ENCODE results near the gene METTL1.
A peak's percentile ranks its signal among the peaks of the same experiment; 100 is the strongest.

The METTL1 gene

GRCh38 chr12:57815177-57816000 lies 43.5 kb upstream of the METTL1 start:
- H3K23ac ChIP-seq (ENCODE audit: low read depth, low read length, poor library complexity), result no peak overlapping the region
- H3K27me3 ChIP-seq (ENCODE audit: control insufficient read depth in 3 of 3, insufficient read depth in 3 of 3, low read depth in 1 of 3, low read length in 3 of 3), result peaks cover 0 to 2% (median 0%) of the 10 kb centered on the region in 3 experiments
- H2AK5ac ChIP-seq (ENCODE audit: low read depth, low read length), result peak overlapping the region; percentile 1
- no peaks in the 10 kb centered on the region for H3K79me1 ChIP-seq (ENCODE audit: low read depth, low read length)
- H3K4me1 ChIP-seq (ENCODE audit: control insufficient read depth in 2 of 2, insufficient read depth in 1 of 2, low read depth in 1 of 2, low read length in 2 of 2), result no peaks in the 10 kb centered on the region
- peak overlapping the region; percentile 27 for H3K18ac ChIP-seq (ENCODE audit: low read length)
- no peak overlapping the region for H2BK120ac ChIP-seq (ENCODE audit: low read depth, low read length)
- H3K4me3 ChIP-seq (ENCODE audit: low read length in 2 of 2), result no peak overlapping the region
- H3K36me3 ChIP-seq (replicated peaks in 1 of 2; ENCODE audit: control insufficient read depth in 2 of 2, insufficient read depth in 2 of 2, low read length in 2 of 2), result peaks cover 8 to 36% of the 10 kb centered on the region in 2 donors
- no peak overlapping the region for H2BK5ac ChIP-seq (ENCODE audit: low read length)
- peak overlapping the region; percentile 2 for H3K9ac ChIP-seq (ENCODE audit: low read depth, low read length, poor library complexity)
- H3K27ac ChIP-seq (replicated peaks; ENCODE audit: low read length), result no peak overlapping the region
- H4K91ac ChIP-seq (ENCODE audit: low read depth, low read length, poor library complexity), result no peak overlapping the region
- no peak overlapping the region for H2BK15ac ChIP-seq (ENCODE audit: low read length)
- DNase-seq (ENCODE audit: low spot score), result no peak
- H3K4me2 ChIP-seq (ENCODE audit: insufficient read depth, low read length, poor library complexity, severe bottlenecking), result no peak overlapping the region
- no peak overlapping the region for H2AFZ ChIP-seq (ENCODE audit: low read length)
- H3K4ac ChIP-seq (ENCODE audit: low read length), result no peak overlapping the region
- peak overlapping the region; percentile 25 for H3K14ac ChIP-seq (ENCODE audit: low read length)
- H3K9me3 ChIP-seq (replicated peaks in 1 of 2; ENCODE audit: control insufficient read depth in 2 of 2, insufficient read depth in 1 of 2, low read depth in 1 of 2, low read length in 2 of 2), result no peaks in the 10 kb centered on the region
- H4K8ac ChIP-seq (ENCODE audit: low read depth, low read length), result no peak overlapping the region
- WGBS, 2 donors (ENCODE audit: extremely low coverage in 2 of 2, insufficient read length in 2 of 2, insufficient replicate concordance in 1 of 2), result no CpG with 5 or more reads among the region's 13 CpGs
- H2BK12ac ChIP-seq (ENCODE audit: low read length), result no peak overlapping the region

GRCh38 chr12:57813971-57814772 lies 42.3 kb upstream of the METTL1 start:
- H3K4me1 ChIP-seq (ENCODE audit: control insufficient read depth in 2 of 2, insufficient read depth in 1 of 2, low read depth in 1 of 2, low read length in 2 of 2), result no peaks in the 10 kb centered on the region
- no CpG with 5 or more reads among the region's 17 CpGs for WGBS, 2 donors (ENCODE audit: extremely low coverage in 2 of 2, insufficient read length in 2 of 2, insufficient replicate concordance in 1 of 2)
- no peak overlapping the region for H3K14ac ChIP-seq (ENCODE audit: low read length)
- H3K4me2 ChIP-seq (ENCODE audit: insufficient read depth, low read length, poor library complexity, severe bottlenecking), result no peak overlapping the region
- H4K91ac ChIP-seq (ENCODE audit: low read depth, low read length, poor library complexity), result no peak overlapping the region
- H3K9me3 ChIP-seq (replicated peaks in 1 of 2; ENCODE audit: control insufficient read depth in 2 of 2, insufficient read depth in 1 of 2, low read depth in 1 of 2, low read length in 2 of 2), result no peaks in the 10 kb centered on the region
- peak overlapping the region; percentile 31 for H2BK5ac ChIP-seq (ENCODE audit: low read length)
- H3K23ac ChIP-seq (ENCODE audit: low read depth, low read length, poor library complexity), result peak overlapping the region; percentile 55
- peaks cover 6 to 36% of the 10 kb centered on the region in 2 donors for H3K36me3 ChIP-seq (replicated peaks in 1 of 2; ENCODE audit: control insufficient read depth in 2 of 2, insufficient read depth in 2 of 2, low read length in 2 of 2)
- no peak for DNase-seq (ENCODE audit: low spot score)
- H3K27me3 ChIP-seq (ENCODE audit: control insufficient read depth in 3 of 3, insufficient read depth in 3 of 3, low read depth in 1 of 3, low read length in 3 of 3), result peaks cover 0 to 2% (median 0%) of the 10 kb centered on the region in 3 experiments
- H2BK12ac ChIP-seq (ENCODE audit: low read length), result no peak overlapping the region
- no peak overlapping the region for H2BK120ac ChIP-seq (ENCODE audit: low read depth, low read length)
- no peak overlapping the region for H3K4ac ChIP-seq (ENCODE audit: low read length)
- H2BK15ac ChIP-seq (ENCODE audit: low read length), result no peak overlapping the region
- no peak overlapping the region for H2AK5ac ChIP-seq (ENCODE audit: low read depth, low read length)
- H2AFZ ChIP-seq (ENCODE audit: low read length), result no peak overlapping the region
- H3K79me1 ChIP-seq (ENCODE audit: low read depth, low read length), result no peaks in the 10 kb centered on the region
- no peak overlapping the region for H3K9ac ChIP-seq (ENCODE audit: low read depth, low read length, poor library complexity)
- no peak overlapping the region for H3K27ac ChIP-seq (replicated peaks; ENCODE audit: low read length)
- H3K4me3 ChIP-seq (ENCODE audit: low read length in 2 of 2), result no peak overlapping the region
- H4K8ac ChIP-seq (ENCODE audit: low read depth, low read length), result peak overlapping the region; percentile 55
- H3K18ac ChIP-seq (ENCODE audit: low read length), result peak overlapping the region; percentile 3

GRCh38 chr12:57813111-57813970 lies 41.4 kb upstream of the METTL1 start:
- Histone ChIP-seq H3K27me3 (ENCODE audit: control insufficient read depth in 3 of 3, insufficient read depth in 3 of 3, low read depth in 1 of 3, low read length in 3 of 3) (peaks cover 0 to 2% (median 0%) of the 10 kb centered on the region in 3 experiments), H3K36me3 (replicated peaks in 1 of 2; ENCODE audit: control insufficient read depth in 2 of 2, insufficient read depth in 2 of 2, low read length in 2 of 2) (peaks cover 4 to 35% of the 10 kb centered on the region in 2 donors), H3K4me1 (ENCODE audit: control insufficient read depth in 2 of 2, insufficient read depth in 1 of 2, low read depth in 1 of 2, low read length in 2 of 2) (no peaks in the 10 kb centered on the region), H2AFZ (ENCODE audit: low read length) (no peak overlapping the region), H3K4ac (ENCODE audit: low read length) (no peak overlapping the region), H3K4me3 (ENCODE audit: low read length in 2 of 2) (peak overlapping the region in 1 of 2 donors; percentile 25), H3K14ac (ENCODE audit: low read length) (no peak overlapping the region), H3K79me1 (ENCODE audit: low read depth, low read length) (no peaks in the 10 kb centered on the region), H3K27ac (replicated peaks; ENCODE audit: low read length) (no peak overlapping the region), H3K4me2 (ENCODE audit: insufficient read depth, low read length, poor library complexity, severe bottlenecking) (no peak overlapping the region), H2BK12ac (ENCODE audit: low read length) (no peak overlapping the region), H3K9me3 (replicated peaks in 1 of 2; ENCODE audit: control insufficient read depth in 2 of 2, insufficient read depth in 1 of 2, low read depth in 1 of 2, low read length in 2 of 2) (no peaks in the 10 kb centered on the region), H3K23ac (ENCODE audit: low read depth, low read length, poor library complexity) (no peak overlapping the region), H4K8ac (ENCODE audit: low read depth, low read length) (no peak overlapping the region), H2AK5ac (ENCODE audit: low read depth, low read length) (no peak overlapping the region), H4K91ac (ENCODE audit: low read depth, low read length, poor library complexity) (no peak overlapping the region), H2BK5ac (ENCODE audit: low read length) (no peak overlapping the region), H3K18ac (ENCODE audit: low read length) (no peak overlapping the region), H2BK15ac (ENCODE audit: low read length) (no peak overlapping the region), H3K9ac (ENCODE audit: low read depth, low read length, poor library complexity) (no peak overlapping the region), H2BK120ac (ENCODE audit: low read depth, low read length) (no peak overlapping the region)
- DNase-seq (ENCODE audit: low spot score), result no peak
- WGBS, 2 donors (ENCODE audit: extremely low coverage in 2 of 2, insufficient read length in 2 of 2, insufficient replicate concordance in 1 of 2), result no CpG with 5 or more reads among the region's 14 CpGs
